ENCODE measurements around the gene ZDHHC17.

GRCh38 chr12:76726626-76727025, 37.3 kb upstream of the ZDHHC17 start:
- TF ChIP-seq, protein P1, sequence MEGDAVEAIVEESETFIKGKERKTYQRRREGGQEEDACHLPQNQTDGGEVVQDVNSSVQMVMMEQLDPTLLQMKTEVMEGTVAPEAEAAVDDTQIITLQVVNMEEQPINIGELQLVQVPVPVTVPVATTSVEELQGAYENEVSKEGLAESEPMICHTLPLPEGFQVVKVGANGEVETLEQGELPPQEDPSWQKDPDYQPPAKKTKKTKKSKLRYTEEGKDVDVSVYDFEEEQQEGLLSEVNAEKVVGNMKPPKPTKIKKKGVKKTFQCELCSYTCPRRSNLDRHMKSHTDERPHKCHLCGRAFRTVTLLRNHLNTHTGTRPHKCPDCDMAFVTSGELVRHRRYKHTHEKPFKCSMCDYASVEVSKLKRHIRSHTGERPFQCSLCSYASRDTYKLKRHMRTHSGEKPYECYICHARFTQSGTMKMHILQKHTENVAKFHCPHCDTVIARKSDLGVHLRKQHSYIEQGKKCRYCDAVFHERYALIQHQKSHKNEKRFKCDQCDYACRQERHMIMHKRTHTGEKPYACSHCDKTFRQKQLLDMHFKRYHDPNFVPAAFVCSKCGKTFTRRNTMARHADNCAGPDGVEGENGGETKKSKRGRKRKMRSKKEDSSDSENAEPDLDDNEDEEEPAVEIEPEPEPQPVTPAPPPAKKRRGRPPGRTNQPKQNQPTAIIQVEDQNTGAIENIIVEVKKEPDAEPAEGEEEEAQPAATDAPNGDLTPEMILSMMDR (conservative IDR thresholded peaks at IDR 0.05; ENCODE audit: low read length), result no peak
- no peak for TF ChIP-seq EZH2phosphoT487 (IDR thresholded peaks at IDR 0.05; ENCODE audit: borderline replicate concordance)
